Activated CD4-positive, CD25-positive, alpha-beta regulatory T cell treated with anti-CD3 and anti-CD28 coated beads, Interleukin-2, amount 50 U/mL, for 72 hours (primary cell): ENCODE measurements around the gene CH25H.
"Not testable (repeated sequence)": the region's sequence is repeated elsewhere in the genome, so short reads cannot be mapped to it uniquely, and the experiment has no call there.

Source experiments
- DNase-seq: peaks from one replicate; pipeline ENCODE4 v3.0.0; 2021

The CH25H gene

DNA sequence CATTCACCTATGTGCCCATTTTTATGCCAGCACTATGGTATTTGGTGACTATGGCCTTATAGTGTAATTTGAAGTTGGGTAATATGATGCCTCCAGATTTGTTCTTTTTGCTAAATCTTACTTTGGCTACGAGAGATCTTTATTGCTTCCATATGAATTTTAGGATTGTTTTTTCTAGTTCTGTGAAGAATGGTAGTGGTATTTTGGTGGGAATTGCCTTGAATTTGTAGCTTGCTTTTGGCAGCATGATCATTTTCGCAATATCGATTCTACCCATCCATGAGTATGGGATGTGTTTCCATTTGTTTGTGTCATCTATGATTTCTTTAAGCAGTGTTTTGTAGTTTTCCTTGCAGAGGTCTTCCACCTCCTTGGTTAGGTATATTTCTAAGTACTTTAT lies 15.8 kb downstream of the CH25H start:
- DNase-seq = not testable (repeated sequence)

DNA sequence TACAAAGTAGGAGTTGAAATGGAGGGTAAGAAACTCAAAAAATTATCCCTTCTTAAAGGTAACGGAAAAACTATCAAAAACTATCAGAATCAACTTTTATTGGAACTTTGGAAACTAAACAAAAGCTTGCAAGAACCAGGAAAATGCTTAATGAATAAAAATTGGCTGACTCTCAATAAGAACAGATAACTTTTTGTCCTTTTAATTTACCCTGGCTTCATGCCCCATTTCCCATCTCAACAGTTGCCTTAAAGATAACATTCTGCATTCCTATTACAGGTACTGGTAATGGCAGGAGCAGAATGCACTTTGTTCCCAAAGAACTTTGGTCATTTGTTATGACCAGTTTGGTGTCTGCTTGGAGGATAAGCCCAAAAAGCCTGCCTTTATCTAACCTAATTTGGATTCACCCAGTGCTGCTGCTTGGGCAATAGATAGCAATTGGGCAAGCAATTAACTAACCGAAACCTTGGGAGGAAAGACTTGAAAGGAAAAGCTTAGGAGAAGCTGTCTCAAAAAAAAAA lies 17.8 kb downstream of the CH25H start:
- no peak for DNase-seq

DNA sequence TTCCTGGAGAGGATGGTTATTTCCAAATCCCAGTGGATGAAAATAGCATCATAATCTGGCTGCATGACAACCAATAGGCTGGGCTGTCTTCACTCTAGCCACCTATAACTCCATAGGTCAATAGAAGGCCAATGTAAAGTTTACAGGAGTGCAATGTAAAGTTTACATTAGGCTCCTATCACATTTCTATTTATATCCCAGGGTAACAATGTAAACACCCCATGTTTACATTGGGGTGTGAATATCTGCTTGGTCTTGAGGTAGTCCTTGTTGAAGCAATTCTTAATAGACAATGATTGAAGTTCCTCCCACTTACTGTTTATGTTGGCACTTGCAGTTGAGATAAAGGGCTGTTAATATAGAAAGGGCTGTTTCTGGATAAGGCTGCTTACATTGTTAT lies 21.5 kb downstream of the CH25H start:
- DNase-seq = no peak

DNA sequence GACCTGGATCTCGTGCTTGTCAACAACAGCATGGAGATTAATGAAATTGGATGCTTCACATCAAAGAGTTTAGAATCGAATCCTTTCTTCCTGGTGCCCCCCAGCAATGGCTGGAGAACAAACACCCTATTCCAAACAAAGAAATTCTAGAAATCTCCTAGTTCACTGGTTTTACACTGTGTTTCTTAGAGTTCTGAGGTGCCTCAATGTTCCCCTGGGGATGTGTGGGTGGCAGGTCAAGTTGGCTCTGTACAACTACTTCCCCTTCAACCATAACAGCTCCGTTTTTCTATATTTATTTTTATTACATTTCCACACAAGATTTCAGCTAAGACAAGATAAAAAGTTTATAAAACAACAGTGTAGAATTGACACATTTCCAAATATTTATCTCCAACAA lies 22.5 kb downstream of the CH25H start:
- no peak for DNase-seq

DNA sequence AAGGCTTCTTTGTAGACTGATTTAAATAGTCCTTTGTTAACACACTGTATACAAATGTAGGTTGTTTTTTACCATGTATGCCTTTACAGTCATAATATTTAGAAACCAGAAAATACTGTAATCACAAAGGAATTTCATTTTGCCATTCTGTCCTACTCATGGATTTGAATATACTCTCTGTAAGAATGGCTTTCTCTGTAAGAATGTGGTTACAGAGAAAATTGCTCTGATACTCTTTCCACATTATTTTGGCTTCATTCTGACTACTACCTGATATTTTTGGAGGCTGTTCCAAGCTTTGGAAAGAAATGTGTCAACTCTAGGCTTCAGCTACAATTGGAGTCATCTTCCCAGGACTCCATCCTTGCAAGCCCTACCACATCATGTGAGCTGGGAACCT lies 23.5 kb downstream of the CH25H start:
- no peak for DNase-seq

DNA sequence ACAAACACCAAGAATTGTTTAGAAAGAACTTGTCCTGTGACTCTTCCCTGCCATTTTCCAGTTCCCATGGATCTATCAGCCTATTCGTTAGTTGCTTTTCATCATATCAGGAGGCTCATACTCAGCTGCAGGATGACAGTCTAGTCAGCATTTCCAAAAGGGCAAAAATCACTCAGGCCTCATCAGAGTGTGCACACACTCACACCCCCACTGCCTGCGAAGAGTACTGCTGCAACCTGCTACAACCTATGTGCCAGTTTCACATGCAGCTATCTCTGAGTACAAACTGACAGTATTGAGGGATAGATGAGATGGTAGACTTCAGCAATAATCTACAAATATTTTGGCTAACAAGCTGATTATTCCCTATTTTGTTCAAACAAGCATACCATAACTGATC lies 24.2 kb downstream of the CH25H start:
- no peak for DNase-seq

DNA sequence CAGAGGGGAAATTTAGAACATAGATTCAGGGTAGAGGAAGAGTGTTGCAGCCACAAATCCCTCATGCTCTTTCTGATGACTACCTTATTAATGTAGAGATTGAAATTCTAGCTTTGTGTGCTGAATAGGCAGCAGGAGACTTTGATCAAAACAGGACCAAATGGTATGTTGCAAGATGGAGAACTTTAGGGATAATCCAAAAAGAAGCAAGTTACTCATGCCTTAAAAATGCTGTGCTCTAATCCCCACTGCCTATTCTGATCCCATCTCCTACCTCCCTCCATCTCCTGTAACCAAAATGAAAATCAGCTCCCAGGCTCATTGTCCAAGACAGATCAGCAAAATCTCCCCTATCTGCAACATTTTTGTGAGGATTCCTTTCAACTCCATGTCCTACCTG lies 31.3 kb downstream of the CH25H start:
- DNase-seq = no peak

DNA sequence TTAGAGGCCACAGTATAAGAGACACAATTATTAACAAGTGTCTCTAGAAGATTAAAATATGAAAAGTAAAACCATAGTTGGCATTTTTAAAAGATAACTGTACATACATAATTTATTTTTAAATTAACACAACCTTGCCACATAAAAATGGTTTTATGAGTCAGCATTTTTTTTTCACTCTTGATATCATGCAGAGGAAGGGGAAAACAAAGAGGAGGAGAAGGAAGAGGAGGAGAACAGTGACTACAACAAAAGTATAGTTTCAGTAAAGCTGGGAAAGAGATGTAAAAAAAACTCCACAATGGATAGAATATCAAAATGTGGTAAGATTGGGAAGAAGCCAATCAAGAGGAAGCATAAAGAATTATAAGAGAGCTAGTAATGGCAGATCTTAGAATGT lies 34.0 kb downstream of the CH25H start:
- DNase-seq = no peak

DNA sequence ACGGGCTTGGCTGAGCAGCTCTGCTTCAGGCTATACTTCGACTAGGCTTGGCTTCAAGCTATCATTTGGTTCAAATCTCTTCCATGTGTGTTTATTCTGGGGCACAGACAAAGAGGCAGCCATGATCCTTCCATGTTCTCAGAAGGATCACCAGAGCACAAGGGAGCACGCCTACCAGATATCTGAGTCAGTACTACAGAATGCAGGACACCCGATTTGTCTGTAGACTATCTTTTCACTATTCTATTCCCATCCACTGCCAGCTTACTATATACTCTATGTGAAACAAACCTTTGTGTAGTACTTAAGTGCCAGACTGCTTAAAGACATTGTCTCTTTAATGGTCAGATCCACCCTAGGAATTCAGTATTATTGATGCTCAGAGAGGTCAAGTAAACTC lies 35.1 kb downstream of the CH25H start:
- no peak for DNase-seq

DNA sequence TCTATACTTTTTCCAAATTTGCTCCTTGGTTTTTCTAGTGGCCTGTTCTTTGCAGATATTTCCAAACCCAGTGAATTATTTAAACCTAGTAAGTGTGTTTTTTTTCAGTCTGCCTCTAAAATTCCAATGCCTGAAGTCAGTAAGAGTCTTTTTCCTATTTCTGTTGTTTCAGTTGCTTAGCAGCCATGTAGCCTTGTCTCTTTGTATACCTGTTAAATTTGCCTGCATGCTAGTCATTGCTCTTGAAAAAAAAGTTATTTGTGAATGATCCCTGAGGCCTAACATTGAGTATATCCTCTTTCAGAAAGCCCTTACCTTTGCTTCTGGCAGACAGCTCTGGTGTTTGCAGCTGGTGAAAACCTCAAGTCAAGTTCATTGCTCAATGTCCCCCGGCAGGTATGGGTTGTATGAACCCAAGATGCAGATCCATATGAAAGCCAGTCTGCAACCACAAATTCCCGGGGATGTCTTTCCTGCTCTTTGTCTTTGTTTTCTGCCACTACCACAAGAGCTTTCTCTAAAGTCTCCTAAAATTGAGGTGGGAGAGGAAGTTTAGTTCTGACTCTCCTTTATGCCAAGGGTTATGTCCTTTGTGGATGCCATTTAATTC lies 35.7 kb downstream of the CH25H start:
- DNase-seq = no peak

DNA sequence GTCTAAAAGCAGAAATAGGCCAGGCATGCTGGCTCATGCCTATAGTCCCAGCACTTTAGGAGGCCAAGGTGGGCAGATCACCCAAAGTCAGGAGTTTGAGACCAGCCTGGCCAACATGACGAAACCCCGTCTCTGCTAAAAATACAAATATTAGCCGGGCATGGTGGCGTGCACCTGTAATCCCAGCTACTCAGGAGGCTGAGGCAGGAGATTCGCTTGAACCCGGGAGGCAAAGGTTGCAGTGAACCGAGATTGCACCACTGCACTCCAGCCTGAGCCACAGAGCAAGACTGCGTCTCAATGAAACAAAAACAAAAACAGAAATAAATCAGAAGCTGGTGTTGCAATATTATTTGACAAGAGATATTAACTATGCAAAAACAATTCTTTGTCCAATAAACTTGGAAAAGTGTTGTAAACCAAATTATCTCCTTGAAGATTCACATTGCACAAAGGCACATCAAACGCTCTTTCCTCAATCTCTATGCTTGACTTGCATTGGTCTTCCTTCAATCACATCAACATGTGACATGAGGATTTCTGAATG lies 38.7 kb downstream of the CH25H start:
- DNase-seq = not testable (repeated sequence)

DNA sequence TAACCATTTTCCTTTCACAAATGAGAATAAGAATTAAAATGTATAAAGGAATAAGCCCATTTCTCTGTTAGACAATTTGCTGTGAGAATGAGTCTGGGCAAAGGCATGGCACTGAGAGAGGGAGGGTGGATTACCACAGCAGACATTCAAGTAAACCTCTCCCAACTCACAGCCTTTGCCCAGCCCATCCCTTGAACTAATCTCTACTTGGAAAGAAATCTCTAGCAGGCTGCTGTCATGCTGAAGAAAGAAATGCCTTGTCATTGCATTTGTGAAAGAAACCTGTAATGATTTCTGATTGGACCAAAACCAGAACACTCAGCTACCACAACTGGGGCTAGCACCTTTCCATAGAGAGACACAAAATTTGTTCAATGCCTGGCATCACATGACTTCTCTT lies 39.2 kb downstream of the CH25H start:
- DNase-seq = no peak

DNA sequence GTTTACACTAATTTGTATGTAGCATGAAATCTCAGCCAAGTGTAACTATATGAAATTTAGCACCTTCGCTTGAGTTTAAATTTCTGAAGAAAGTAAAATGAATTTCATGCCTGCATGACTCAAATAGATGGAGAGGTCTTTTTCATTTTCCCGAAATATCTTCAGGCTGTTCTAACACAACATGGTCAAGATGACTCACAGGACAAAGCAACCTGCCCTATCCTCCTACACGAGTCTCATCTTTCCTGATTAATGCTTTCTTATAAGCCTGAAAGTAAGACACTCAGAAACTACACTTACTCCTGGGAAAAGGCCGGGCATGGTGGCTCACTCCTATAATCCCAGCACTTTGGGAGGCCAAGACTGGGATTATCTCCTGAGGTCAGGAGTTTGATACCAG lies 41.2 kb downstream of the CH25H start:
- no peak for DNase-seq

DNA sequence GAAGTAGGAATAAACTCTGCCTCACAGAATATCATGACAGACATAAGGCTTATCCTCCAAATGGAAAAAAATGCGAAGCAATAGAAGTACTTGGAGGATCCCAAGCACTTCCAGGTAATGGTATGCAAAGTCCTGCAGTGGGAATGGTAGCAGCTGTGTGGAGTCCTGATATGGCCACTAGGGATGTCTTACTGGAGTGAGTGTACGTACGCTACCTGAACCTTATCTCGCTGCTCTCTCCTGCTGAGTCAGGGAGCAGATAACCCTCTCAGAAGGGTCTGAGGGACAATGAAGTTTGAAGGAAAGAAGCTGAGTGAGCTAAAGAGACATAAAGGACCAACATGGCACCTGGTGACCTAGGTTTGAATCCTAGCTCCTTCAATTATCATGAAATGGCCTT lies 42.2 kb downstream of the CH25H start:
- DNase-seq = no peak

DNA sequence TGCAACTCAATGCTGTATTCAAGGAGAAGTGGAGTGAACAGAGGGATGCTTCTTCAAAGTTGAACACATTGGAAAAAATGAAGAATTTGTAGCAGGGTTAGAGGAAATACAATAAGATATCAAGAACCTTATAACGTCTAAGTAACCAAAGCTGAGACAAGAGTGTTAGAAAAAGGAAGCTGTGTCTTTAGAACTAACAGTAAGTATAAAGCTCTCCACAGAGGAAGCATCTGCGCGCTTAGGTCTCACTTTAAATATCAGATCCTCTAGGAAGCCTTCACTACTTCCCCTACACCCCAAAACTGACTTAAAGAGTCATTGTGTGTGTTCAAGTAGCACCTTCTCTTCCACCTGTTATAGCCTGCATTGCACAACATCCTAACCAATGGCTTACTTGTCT lies 43.0 kb downstream of the CH25H start:
- no peak for DNase-seq

DNA sequence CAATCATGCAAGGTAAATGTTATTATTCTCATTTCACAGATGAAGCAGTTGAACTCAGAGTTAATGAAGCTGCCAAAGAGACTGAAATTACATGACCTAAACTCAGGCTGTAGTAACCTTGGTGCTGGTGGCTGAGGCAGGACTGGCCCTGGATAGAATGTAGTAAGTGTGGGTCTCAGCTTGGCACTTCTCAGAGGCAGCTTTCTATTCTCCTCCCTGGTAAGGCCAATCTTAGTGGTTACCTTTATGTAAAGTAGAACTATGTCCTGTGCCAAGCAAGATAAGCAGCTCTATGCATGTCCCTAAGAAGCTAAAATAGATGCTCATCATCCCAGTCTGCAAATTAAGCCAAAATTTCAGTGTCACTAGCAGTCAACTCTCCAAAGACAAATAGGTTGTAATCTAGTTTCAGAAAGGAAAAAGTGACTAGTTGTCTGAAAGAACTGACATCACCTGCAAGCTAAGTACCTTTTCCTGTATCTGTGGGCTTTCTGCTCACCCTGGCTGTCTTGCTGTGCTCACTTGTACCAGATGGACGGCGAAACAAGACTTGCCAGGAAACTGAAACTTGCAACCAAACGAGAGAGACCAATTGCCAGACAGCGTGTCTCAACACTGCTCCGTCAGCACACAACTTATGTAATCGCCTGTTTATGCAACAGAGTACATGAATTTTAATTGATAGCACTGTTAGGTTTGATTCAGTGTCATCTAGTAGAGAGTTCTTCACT lies 43.7 kb downstream of the CH25H start:
- DNase-seq = peak; percentile 36

DNA sequence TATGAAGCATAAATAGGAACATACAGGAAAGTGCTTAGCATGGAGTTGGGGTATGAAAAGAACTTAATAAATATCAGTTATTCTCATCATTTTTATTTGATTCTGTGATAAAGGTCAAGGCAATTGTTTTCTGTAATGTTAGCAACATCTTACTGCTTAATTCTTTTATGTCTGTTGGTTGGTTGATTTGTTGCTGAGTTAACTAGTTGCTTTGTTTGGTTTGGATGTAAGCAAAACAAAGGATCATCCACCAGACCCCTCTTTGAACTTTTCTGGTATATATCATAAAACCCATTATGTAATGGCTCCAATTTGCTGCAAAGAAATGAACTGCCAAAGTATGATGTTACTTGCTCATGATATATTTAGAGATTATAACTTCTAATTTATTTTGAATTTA lies 44.5 kb downstream of the CH25H start:
- no peak for DNase-seq

DNA sequence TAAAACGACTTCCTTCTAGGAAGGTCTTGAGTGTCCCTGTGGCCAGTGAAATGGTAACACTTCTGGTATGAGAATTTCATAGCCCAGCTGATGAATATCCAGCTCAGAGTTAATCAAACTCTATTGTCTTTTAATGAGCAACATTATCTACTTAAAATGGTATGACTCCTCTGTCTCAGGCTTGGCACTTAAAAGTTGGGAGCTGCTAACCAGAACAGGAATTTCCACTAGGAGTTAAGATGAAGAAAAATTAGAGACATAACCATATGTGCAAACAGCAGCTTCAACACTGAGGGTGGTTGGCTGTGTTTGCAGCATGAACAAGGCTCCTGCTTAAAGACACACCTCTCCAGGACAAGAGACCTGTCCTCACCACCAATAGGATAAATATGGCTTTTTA lies 46.8 kb downstream of the CH25H start:
- DNase-seq = no peak

DNA sequence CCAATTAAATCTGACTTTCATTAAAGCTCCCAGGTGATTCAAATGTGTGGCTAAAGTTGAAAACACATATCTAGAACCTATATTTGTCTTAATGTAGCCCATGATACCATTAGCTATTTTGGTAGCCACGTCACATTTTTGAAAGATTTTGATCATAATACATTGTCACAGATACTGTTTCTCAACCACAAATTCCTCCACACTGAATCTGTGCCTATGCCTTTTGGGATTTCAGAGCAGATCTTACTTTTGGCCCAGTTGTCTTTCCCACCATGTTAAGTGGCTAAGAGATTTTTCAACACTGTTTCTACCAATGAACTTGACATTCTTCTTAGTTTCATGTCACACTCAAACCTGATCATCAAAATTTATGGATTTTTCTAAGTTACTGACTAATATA lies 47.4 kb downstream of the CH25H start:
- no peak for DNase-seq

DNA sequence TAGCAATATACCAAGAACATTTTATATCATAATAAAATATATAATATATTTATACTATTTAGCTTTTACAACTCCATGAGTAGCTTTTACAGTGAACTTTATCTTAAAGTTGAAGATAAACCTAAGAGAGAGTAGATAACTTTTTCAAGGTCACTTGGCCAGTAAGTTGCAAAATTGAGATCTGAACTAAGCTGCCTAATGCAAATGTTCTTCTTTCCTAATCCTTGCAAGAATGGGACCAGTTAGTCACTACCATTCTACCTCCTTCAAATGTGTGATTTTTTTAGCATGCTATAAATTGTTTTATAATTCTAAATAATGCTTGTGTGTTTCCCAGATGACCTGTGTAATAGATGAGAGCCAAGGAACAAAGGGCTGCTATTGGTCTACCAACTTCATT lies 47.8 kb downstream of the CH25H start:
- no peak for DNase-seq

DNA sequence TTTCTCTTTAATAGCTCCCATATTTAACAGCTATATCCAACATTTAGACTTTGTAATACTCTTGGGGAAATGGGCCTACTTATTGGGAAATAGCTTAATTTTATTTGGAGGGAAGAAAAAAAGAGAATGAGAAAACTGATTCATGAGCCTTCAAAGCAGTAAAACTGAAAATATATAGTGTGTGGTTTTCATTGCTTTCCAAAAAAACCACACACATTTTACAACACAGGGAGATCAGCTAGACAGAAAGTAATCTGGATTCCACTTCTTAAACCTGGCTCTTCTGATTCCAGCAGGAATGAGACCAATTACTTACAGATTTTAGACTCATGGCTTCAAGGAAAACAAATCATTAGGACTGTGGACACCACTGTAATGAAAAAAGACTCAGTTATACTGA lies 48.7 kb downstream of the CH25H start:
- no peak for DNase-seq

DNA sequence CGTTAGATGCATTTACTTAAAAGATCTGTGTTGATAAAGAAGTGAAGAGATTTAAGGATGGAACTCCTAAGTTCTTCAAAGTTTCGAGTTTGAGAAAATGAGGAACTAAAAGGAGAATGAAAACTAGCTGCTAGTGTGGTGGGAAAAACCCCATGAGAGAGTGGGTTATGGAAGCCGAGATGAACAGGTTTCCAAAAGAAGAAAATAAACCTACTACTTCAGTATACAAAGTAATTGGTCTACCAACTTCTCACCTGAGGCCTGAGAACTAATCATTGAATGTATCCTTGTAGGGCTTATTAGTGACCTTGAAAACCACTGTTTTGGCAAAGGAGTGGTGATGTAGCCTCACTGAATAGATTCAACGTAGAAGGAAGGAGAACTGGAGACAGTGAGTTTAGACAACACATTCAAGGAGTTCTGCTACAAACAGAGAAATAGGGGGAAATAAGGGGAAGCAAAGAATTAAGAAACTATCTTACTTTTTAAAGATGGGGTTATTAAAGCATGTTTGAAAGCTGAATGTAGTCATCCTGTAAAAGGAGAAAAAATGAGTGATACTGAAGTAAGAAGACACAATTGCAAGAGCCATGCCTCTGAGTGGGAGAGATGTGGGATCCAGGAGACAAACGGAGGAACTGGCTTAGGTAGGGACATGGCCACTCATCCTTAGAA lies 50.8 kb downstream of the CH25H start:
- no peak for DNase-seq
